Astrocyte of the cerebellum (primary cell): ENCODE data around the gene LAMA2.

Source experiments
- DNase-seq: peaks from one replicate; pipeline ENCODE4 v3.0.0-alpha.2; 2011; ENCODE audit warnings: low read depth
- H3K4me3 ChIP-seq: 2 replicates; pipeline ENCODE4 v1.5.1; 2011; ENCODE audit warnings: mild to moderate bottlenecking, low read depth, low read length, moderate library complexity
- CTCF ChIP-seq: IDR thresholded peaks from 2 replicates; pipeline ENCODE4 v1.5.1; 2012; ENCODE audit warnings: low read length, low read depth, moderate library complexity, mild to moderate bottlenecking; ENCODE audit errors: missing control alignments
- in situ Hi-C: cut with HindIII; loops from 2 replicates; pipeline ENCODE4 v1.10.0; 2017; ENCODE audit warnings: low sequenced_read_pairs

LAMA2 gene

GRCh38 chr6:129089357-129089756, 206.4 kb downstream of the LAMA2 start:
- in situ Hi-C loops = no loop called here
- no peak for DNase-seq
- TF ChIP-seq CTCF = no peak
- no peak overlapping the region for H3K4me3 ChIP-seq

- in situ Hi-C loops = no loop called here
Measured at GRCh38 chr6:129094147-129094546, 211.2 kb downstream of the LAMA2 start.

GRCh38 chr6:129096651-129097290, 213.8 kb downstream of the LAMA2 start:
- no peak for DNase-seq
- in situ Hi-C loops = no loop called here
- no peak for TF ChIP-seq CTCF
- no peak overlapping the region for H3K4me3 ChIP-seq

More at GRCh38 chr6:129094147-129094546, 211.2 kb downstream of the LAMA2 start:
- no peak overlapping the region for H3K4me3 ChIP-seq
- TF ChIP-seq CTCF = no peak
- DNase-seq = no peak

- H3K4me3 ChIP-seq = no peak overlapping the region
- TF ChIP-seq CTCF = no peak
- no peak for DNase-seq
- in situ Hi-C loops = no loop called here
Measured at GRCh38 chr6:129098061-129098553, 215.2 kb downstream of the LAMA2 start.

GRCh38 chr6:129099696-129100095, 216.8 kb downstream of the LAMA2 start:
- in situ Hi-C loops = no loop called here
- TF ChIP-seq CTCF = no peak
- no peak for DNase-seq
- H3K4me3 ChIP-seq = no peak overlapping the region

- no peak overlapping the region for H3K4me3 ChIP-seq
- TF ChIP-seq CTCF = no peak
- in situ Hi-C loops = no loop called here
- no peak for DNase-seq
Measured at GRCh38 chr6:129100164-129100563, 217.2 kb downstream of the LAMA2 start.
